Peyer's patch (tissue), 4 donors: ENCODE measurements around the gene COX14. TPM values are rescaled to one million over a fixed set of nuclear protein-coding genes. Genes with fewer than 3 reads are reported as not detected.

Experiments used
- DNase-seq, 3 donors: peaks; one replicate each; pipeline ENCODE4 v3.0.0-alpha.2; 2017 to 2019
- H3K27ac ChIP-seq, 4 donors: fragments of 200-600 bp; sonication (generic); one replicate each; pipeline ENCODE4 v1.5.1; 2016 to 2019
- H3K27me3 ChIP-seq, 2 donors: fragments of 200-600 bp; sonication (generic); one replicate each; pipeline ENCODE4 v1.5.1; 2019
- H3K36me3 ChIP-seq, 3 donors: fragments of 200-600 bp; sonication (generic); one replicate each; pipeline ENCODE4 v1.5.1; 2016 to 2019
- H3K4me1 ChIP-seq, 4 donors: fragments of 200-600 bp; sonication (generic); one replicate each; pipeline ENCODE4 v1.5.1; 2016 to 2019
- H3K4me3 ChIP-seq, 4 donors: fragments of 200-600 bp; sonication (generic); 1 replicate in 3 of 4; 2 replicates in 1 of 4; pipeline ENCODE4 v1.5.1; 2016 to 2019; ENCODE audit warnings: mild to moderate bottlenecking in 1 of 4
- H3K9me3 ChIP-seq, 4 donors: fragments of 200-600 bp; sonication (generic); one replicate each; pipeline ENCODE4 v1.5.1; 2016 to 2019; ENCODE audit warnings: mild to moderate bottlenecking in 1 of 4
- POLR2A ChIP-seq, 2 donors: fragments of 450-650 bp; IDR thresholded peaks; one replicate each; pipeline ENCODE4 v1.5.1; 2017; ENCODE audit warnings: antibody characterized with exemption in 2 of 2, mild to moderate bottlenecking in 2 of 2, moderate library complexity in 2 of 2
- total RNA-seq, 4 donors: library from RNA; depleted of rRNA; stranded (reverse); fragments of >200 nt; gene quantifications; one replicate each; pipeline ENCODE4 v1.1.0, GENCODE V29; 2016
- TF ChIP-seq, protein P1 (sequence below), 6 experiments: fragments of 450-650 bp in 4 of 6; fragments of 200-600 bp in 2 of 6; sonication (generic) in 1 of 6; IDR thresholded peaks; one replicate each; pipeline ENCODE4 v1.5.1; 2017 to 2019; ENCODE audit warnings: antibody characterized with exemption in 6 of 6, mild to moderate bottlenecking in 3 of 6, moderate library complexity in 1 of 6

COX14 gene
- total RNA-seq, 4 donors from 2014 or later, result 75.3 to 115 (median 86.4) TPM

DNA sequence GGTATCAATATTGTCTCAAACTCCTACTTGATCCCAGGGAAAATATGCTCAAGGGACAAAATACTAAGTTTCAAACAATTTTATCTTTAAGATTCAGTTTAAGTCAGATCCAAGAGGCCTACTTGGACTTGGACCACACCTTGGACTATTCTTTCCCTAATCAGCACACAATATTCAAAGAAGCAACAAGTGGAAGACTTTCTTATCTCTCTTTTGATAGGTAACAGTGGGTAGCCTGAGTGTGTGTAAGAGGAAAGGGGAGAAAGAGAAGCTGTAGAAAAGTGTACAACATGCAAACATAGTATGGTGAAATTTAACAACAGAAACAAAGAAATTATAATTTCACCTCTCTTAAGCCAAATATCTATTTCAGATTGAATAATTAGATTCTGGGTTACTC, 48.6 kb downstream of the COX14 start:
- no peaks in the 10 kb centered on the region for H3K9me3 ChIP-seq
- peaks cover 0 to 4% (median 0%) of the 10 kb centered on the region in 4 donors for H3K4me1 ChIP-seq
- no peak overlapping the region for H3K27ac ChIP-seq
- H3K4me3 ChIP-seq, result no peak overlapping the region
- TF ChIP-seq, protein P1, sequence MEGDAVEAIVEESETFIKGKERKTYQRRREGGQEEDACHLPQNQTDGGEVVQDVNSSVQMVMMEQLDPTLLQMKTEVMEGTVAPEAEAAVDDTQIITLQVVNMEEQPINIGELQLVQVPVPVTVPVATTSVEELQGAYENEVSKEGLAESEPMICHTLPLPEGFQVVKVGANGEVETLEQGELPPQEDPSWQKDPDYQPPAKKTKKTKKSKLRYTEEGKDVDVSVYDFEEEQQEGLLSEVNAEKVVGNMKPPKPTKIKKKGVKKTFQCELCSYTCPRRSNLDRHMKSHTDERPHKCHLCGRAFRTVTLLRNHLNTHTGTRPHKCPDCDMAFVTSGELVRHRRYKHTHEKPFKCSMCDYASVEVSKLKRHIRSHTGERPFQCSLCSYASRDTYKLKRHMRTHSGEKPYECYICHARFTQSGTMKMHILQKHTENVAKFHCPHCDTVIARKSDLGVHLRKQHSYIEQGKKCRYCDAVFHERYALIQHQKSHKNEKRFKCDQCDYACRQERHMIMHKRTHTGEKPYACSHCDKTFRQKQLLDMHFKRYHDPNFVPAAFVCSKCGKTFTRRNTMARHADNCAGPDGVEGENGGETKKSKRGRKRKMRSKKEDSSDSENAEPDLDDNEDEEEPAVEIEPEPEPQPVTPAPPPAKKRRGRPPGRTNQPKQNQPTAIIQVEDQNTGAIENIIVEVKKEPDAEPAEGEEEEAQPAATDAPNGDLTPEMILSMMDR (IDR thresholded peaks at IDR 0.05), result no peak
- no peak for TF ChIP-seq POLR2A (IDR thresholded peaks at IDR 0.05)
- H3K36me3 ChIP-seq, result no peaks in the 10 kb centered on the region
- H3K27me3 ChIP-seq, result no peaks in the 10 kb centered on the region
- no peak for DNase-seq

DNA sequence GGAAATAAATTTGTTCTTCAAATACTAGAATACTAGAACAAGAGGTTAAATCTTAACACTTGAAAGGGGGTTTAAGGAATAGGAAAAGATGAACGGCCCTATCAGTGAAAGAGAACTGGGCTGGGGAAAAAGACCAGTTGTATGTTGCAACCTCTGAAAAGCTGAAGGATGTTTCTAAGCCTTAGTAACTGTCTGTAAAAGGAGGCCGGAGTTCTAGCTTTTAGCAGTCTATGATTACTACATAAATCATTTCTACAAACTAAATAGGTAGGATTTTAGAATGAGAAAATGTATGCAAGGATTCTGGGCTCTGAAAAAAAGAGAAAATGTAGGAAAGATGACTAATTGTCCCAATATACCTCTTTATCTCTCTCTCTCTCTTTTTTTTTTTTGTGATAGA, 50.2 kb downstream of the COX14 start:
- H3K4me1 ChIP-seq, result peaks cover 0 to 13% (median 0%) of the 10 kb centered on the region in 4 donors
- H3K9me3 ChIP-seq, result no peaks in the 10 kb centered on the region
- DNase-seq, result no peak
- no peak overlapping the region for H3K4me3 ChIP-seq
- no peak for TF ChIP-seq POLR2A (IDR thresholded peaks at IDR 0.05)
- TF ChIP-seq, protein P1 (IDR thresholded peaks at IDR 0.05), result no peak
- H3K27ac ChIP-seq, result no peak overlapping the region
- H3K27me3 ChIP-seq, result no peaks in the 10 kb centered on the region
- H3K36me3 ChIP-seq, result no peaks in the 10 kb centered on the region

DNA sequence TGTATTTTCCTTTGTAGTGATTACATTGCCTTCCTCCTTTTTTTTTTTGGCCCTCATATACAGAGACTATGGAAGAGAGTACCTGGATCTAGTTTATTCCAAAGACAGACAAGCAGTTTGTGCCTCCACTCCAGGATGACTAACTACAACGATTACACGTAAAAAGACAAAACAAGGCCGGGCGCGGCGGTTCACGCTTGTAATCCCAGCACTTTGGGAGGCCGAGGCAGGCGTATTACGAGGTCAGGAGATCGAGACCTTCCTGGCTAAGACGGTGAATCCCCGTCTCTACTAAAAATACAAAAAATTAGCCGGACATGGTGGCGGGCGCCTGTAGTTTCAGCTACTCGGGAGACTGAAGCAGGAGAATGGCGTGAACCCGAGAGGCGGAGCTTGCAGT, 52.9 kb downstream of the COX14 start:
- Histone ChIP-seq H3K4me3 (no peak overlapping the region), H3K27ac (no peak overlapping the region), H3K36me3 (no peaks in the 10 kb centered on the region), H3K27me3 (no peaks in the 10 kb centered on the region), H3K9me3 (no peaks in the 10 kb centered on the region), H3K4me1 (peaks cover 0 to 20% (median 0%) of the 10 kb centered on the region in 4 donors)
- TF ChIP-seq, protein P1 (IDR thresholded peaks at IDR 0.05), result no peak
- TF ChIP-seq POLR2A (IDR thresholded peaks at IDR 0.05), result no peak
- DNase-seq, result no peak

DNA sequence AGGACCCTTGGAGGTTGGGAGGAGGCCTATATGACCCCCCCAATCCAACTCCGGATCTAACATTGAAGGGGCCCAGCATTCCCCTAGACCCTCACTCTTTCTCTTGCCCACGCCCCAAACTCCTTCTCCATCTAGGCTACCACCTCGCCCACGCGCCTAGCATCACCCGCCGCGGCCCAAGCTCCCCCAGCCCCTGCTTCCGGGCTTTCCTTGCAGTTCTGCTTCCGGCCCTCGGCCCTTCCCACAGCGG, 54.7 kb downstream of the COX14 start:
- no peak for TF ChIP-seq POLR2A (IDR thresholded peaks at IDR 0.05)
- TF ChIP-seq, protein P1 (IDR thresholded peaks at IDR 0.05), result no peak
- no peaks in the 10 kb centered on the region for H3K9me3 ChIP-seq
- H3K4me1 ChIP-seq, result peaks cover 0 to 20% (median 0%) of the 10 kb centered on the region in 4 donors
- DNase-seq, result peak in 1 of 3 donors; percentile 44
- no peaks in the 10 kb centered on the region for H3K36me3 ChIP-seq
- H3K27ac ChIP-seq, result peak overlapping the region; percentile 72 to 91 (median 90)
- H3K27me3 ChIP-seq, result no peaks in the 10 kb centered on the region
- H3K4me3 ChIP-seq, result peak overlapping the region; percentile 60 to 94 (median 85)

DNA sequence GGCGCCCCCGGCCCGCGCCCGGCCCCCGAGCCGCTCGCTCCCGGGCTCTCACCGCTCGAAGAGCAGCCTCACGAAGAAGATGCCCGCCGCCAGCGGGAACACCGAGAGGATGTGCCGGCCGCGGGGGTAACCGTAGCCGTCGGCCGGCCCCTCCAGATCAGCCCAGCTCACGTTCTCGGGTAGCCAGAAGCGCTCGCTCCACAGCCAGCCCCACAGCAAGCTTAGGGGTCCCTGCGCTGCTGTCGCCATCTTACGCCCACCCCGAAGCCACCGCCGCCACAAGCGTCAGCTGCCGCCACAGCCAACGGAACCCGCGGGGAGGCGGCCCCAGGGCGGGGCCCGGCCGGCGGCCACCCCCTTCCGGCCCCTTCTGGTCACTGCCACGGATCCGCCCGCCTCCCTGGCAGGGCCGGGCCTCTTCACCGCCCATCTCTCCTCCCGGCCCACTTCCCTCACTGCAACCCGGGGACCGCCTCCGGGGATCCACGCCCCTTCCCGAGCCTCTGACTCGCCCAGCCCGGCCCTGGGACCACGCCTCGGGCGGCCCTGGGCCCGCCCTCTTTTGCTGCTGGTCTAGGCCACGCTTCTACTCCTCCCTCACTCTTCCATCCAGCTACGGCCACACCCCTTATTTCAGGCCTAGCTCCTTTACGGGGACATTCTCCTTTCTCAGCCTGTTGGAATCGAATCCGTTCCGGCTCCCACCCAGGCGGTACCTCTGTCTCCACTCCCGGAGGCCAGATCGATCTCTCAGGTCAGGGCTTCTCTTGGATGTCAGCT, 55.2 kb downstream of the COX14 start, which contains the start of gene CERS5:
Gene CERS5, minus strand, starts transcription at position 321 of the 780 bp plus-strand sequence. Its CDS starts 72 bp downstream, at position 249.
- Histone ChIP-seq H3K27me3 (no peaks in the 10 kb centered on the region), H3K4me1 (peaks cover 0 to 20% (median 0%) of the 10 kb centered on the region in 4 donors), H3K9me3 (no peaks in the 10 kb centered on the region), H3K36me3 (no peaks in the 10 kb centered on the region), H3K4me3 (peak within 1 kb of the TSS; percentile 60 to 94 (median 85)), H3K27ac (peak within 1 kb of the TSS; percentile 72 to 91 (median 90))
- peak; percentile 30 to 45 for TF ChIP-seq POLR2A (IDR thresholded peaks at IDR 0.05)
- TF ChIP-seq, protein P1 (IDR thresholded peaks at IDR 0.05), result peak; percentile 20 to 56 (median 41)
- DNase-seq, result peak; percentile 95 to 99 (median 98)

Other genes starting within 250 kb of the COX14 start
- gene FAIM2, start 208.3 kb upstream of the COX14 start, total RNA-seq, result 1 to 10 TPM in 3 of 4 donors, under 1 TPM in 1; 0.83 to 4.7 (median 2.9) TPM
- not detected for gene AQP2, start 161.5 kb upstream of the COX14 start, total RNA-seq
- not detected for gene AQP5, start 150.4 kb upstream of the COX14 start, total RNA-seq
- not detected for gene AQP6, start 139.3 kb upstream of the COX14 start, total RNA-seq
- 10 to 100 TPM in 1 of 4 donors, 1 to 10 TPM in 3; 5.1 to 29.7 (median 8.5) TPM for gene RACGAP1, start 86.7 kb upstream of the COX14 start, total RNA-seq
- gene ASIC1, start 54.6 kb upstream of the COX14 start, total RNA-seq, result 1 to 10 TPM in 2 of 4 donors, under 1 TPM in 1, not detected in 1; 0.70 to 5.7 (median 1.5) TPM
- 100 to 1,000 TPM in 2 of 4 donors, 10 to 100 TPM in 2; 76.5 to 126 (median 95.1) TPM for gene SMARCD1, start 26.9 kb upstream of the COX14 start, total RNA-seq
- 100 to 1,000 TPM in 3 of 4 donors, 10 to 100 TPM in 1; 41.3 to 409 (median 291) TPM for gene GPD1, start 8.2 kb upstream of the COX14 start, total RNA-seq
- gene CERS5, start 55.1 kb downstream of the COX14 start, total RNA-seq, result 10 to 100 TPM; 15.2 to 84.2 (median 23.2) TPM
- 100 to 1,000 TPM; 253 to 280 (median 274) TPM for gene LIMA1, start 171.3 kb downstream of the COX14 start, total RNA-seq